Spleen (tissue), 11 donors: ENCODE data around the gene TTLL5. TPM values are rescaled to one million over a fixed set of nuclear protein-coding genes. Genes with fewer than 3 reads are reported as not detected.
A peak's percentile ranks its signal among the peaks of the same experiment; 100 is the strongest.

Experiments used
- DNase-seq: peaks from one replicate; pipeline ENCODE4 v3.0.0-alpha.2; 2020
- H3K27ac ChIP-seq, 8 donors: fragments of 200-600 bp; sonication (generic) in 7 of 8; 1 replicate in 4 of 8; 2 replicates in 4 of 8; pipeline versions ENCODE4 v1.5.0 to v1.8.0; 2016 to 2021; ENCODE audit warnings: inconsistent platforms in 4 of 8, mild to moderate bottlenecking in 4 of 8, moderate library complexity in 1 of 8
- H3K27me3 ChIP-seq, 7 donors: fragments of 200-600 bp; sonication (generic) in 6 of 7; replicated peaks in 1 of 7; 1 replicate in 4 of 7; 2 replicates in 3 of 7; pipeline versions ENCODE4 v1.5.0 to v1.8.0; 2016 to 2021; ENCODE audit warnings: inconsistent platforms in 3 of 7, mild to moderate bottlenecking in 1 of 7
- H3K36me3 ChIP-seq, 6 donors: fragments of 200-600 bp; sonication (generic) in 5 of 6; 1 replicate in 4 of 6; 2 replicates in 2 of 6; pipeline versions ENCODE4 v1.5.0 to v1.8.0; 2016 to 2021; ENCODE audit warnings: inconsistent platforms in 2 of 6
- H3K4me1 ChIP-seq, 6 donors: fragments of 200-600 bp; sonication (generic) in 5 of 6; 1 replicate in 3 of 6; 2 replicates in 3 of 6; pipeline versions ENCODE4 v1.5.0 to v1.8.0; 2016 to 2021; ENCODE audit warnings: inconsistent platforms in 3 of 6
- H3K4me3 ChIP-seq, 8 donors: fragments of 200-600 bp; sonication (generic) in 7 of 8; 1 replicate in 4 of 8; 2 replicates in 4 of 8; pipeline versions ENCODE4 v1.5.0 to v1.8.0; 2016 to 2021; ENCODE audit warnings: inconsistent platforms in 4 of 8, mild to moderate bottlenecking in 4 of 8, moderate library complexity in 2 of 8
- H3K9me3 ChIP-seq, 8 donors: fragments of 200-600 bp; sonication (generic) in 7 of 8; 1 replicate in 4 of 8; 2 replicates in 4 of 8; pipeline versions ENCODE4 v1.5.0 to v1.8.0; 2016 to 2021; ENCODE audit warnings: inconsistent platforms in 4 of 8
- CTCF ChIP-seq, 11 experiments: fragments of 200-600 bp in 7 of 11; fragments of 450-650 bp in 4 of 11; sonication (generic) in 4 of 11; IDR thresholded peaks in 8 of 11; conservative IDR thresholded peaks in 3 of 11; 1 replicate in 7 of 11; 2 replicates in 4 of 11; pipeline versions ENCODE4 v1.4.0 to v1.8.0; 2016 to 2021; ENCODE audit warnings: antibody characterized with exemption in 11 of 11, inconsistent platforms in 4 of 11, mild to moderate bottlenecking in 1 of 11
- POLR2A ChIP-seq, 3 donors: fragments of 450-650 bp; IDR thresholded peaks; one replicate each; pipeline ENCODE4 v1.5.1; 2017; ENCODE audit warnings: antibody characterized with exemption in 3 of 3, mild to moderate bottlenecking in 1 of 3
- POLR2AphosphoS5 ChIP-seq, 3 donors: sonication (generic); formaldehyde crosslinking; IDR thresholded peaks; one replicate each; pipeline ENCODE4 v1.5.1; 2017; ENCODE audit warnings: antibody characterized with exemption in 3 of 3
- whole genome bisulfite sequencing, 5 donors: extraction: QIAGEN DNeasy Blood & Tissue Kit in 3 of 5; methylation state at CpG; one replicate each; pipeline versions ENCODE4 v1.1.5 to v1.1.7; 2013 to 2018; 5-methylcytosine and 5-hydroxymethylcytosine counted together
- intact Hi-C: fragments of 100-400 bp; cut with DNase I; formaldehyde crosslinking; loops from one replicate; pipeline ENCODE4 v1.15.0; 2023; ENCODE audit warnings: low total_unique reads
- polyA plus RNA-seq, 3 donors: library from polyadenylated mRNA; stranded (reverse); fragments of 200-250 nt; gene quantifications; one replicate each; pipeline ENCODE4 v1.2.1, GENCODE V29; 2013
- total RNA-seq, 7 donors: library from RNA; depleted of rRNA in 3 of 7; stranded (reverse); fragments of >200 nt in 3 of 7; fragmentation: NEBNext Ultra II Directional in 4 of 7; extraction: Animal tissue kit (Norgen Biotek cat#: 25700) in 4 of 7; gene quantifications; one replicate each; pipeline versions ENCODE4 v1.1.0 to v1.2.1, GENCODE V29; 2016 to 2021
- donor health status: healthy with polysubstance abuse.
- donor health status: DM: no; HTN: no; CAD: no; lungs with moderate emphysema.
- donor health status: DM: no; HTN: no; CAD: no.
- donor health status: Bipolar disorder and iron deficiency.
- donor health status: healthy.
- donor health status: DM: no; HTN: no; CAD: no.
- donor health status: DM: yes; HTN: yes; CAD: no.

TTLL5 gene
- total and polyA plus RNA-seq, 10 donors, result 4.5 to 44.1 (median 31.6) TPM

GRCh38 chr14:75627406-75627805 lies 33.6 kb upstream of the TTLL5 start:
- H3K27ac ChIP-seq, result peak overlapping the region in 5 of 8 donors; percentile 7 to 82 (median 64)
- H3K36me3 ChIP-seq, result peaks cover 0 to 8% (median 0%) of the 10 kb centered on the region in 6 donors
- no peak overlapping the region for H3K4me3 ChIP-seq
- WGBS, 5 donors, result 78 to 94% (median 87%) methylated on average over 4 of the region's 4 CpGs
- no peaks in the 10 kb centered on the region for H3K27me3 ChIP-seq
- TF ChIP-seq CTCF (IDR thresholded peaks at IDR 0.05 in 8 of 11, conservative IDR thresholded peaks at IDR 0.05 in 3 of 11), result no peak
- no peak for TF ChIP-seq POLR2A (IDR thresholded peaks at IDR 0.05)
- TF ChIP-seq POLR2AphosphoS5 (IDR thresholded peaks at IDR 0.05), result no peak
- H3K9me3 ChIP-seq, result no peaks in the 10 kb centered on the region
- H3K4me1 ChIP-seq, result peaks cover 0 to 19% (median 3%) of the 10 kb centered on the region in 6 donors
- no peak for DNase-seq
- intact Hi-C loops, result no loop called here

- Histone ChIP-seq H3K27me3 (no peaks in the 10 kb centered on the region), H3K9me3 (no peaks in the 10 kb centered on the region), H3K4me3 (no peak overlapping the region), H3K4me1 (peaks cover 0 to 13% (median 1%) of the 10 kb centered on the region in 6 donors), H3K27ac (peak overlapping the region in 1 of 8 donors; percentile 82), H3K36me3 (peaks cover 0 to 8% (median 0%) of the 10 kb centered on the region in 6 donors)
- TF ChIP-seq CTCF (IDR thresholded peaks at IDR 0.05 in 8 of 11, conservative IDR thresholded peaks at IDR 0.05 in 3 of 11) (no peak), POLR2A (IDR thresholded peaks at IDR 0.05) (no peak), POLR2AphosphoS5 (IDR thresholded peaks at IDR 0.05) (no peak)
- intact Hi-C loops, result no loop called here
- DNase-seq, result no peak
- 82 to 93% (median 86%) methylated on average over 3 of the region's 3 CpGs for WGBS, 5 donors
Measured at GRCh38 chr14:75628816-75629215, 32.2 kb upstream of the TTLL5 start.

GRCh38 chr14:75630695-75631452 lies 30.2 kb upstream of the TTLL5 start:
- no peak for TF ChIP-seq POLR2A (IDR thresholded peaks at IDR 0.05)
- TF ChIP-seq POLR2AphosphoS5 (IDR thresholded peaks at IDR 0.05), result no peak
- no peak for TF ChIP-seq CTCF (IDR thresholded peaks at IDR 0.05 in 8 of 11, conservative IDR thresholded peaks at IDR 0.05 in 3 of 11)
- no peak for DNase-seq
- Histone ChIP-seq H3K4me1 (peaks cover 0 to 8% (median 0%) of the 10 kb centered on the region in 6 donors), H3K9me3 (no peaks in the 10 kb centered on the region), H3K27ac (peak overlapping the region in 4 of 8 donors; percentile 44 to 58 (median 48)), H3K27me3 (no peaks in the 10 kb centered on the region), H3K36me3 (peaks cover 0 to 13% (median 0%) of the 10 kb centered on the region in 6 donors), H3K4me3 (no peak overlapping the region)
- intact Hi-C loops, result no loop called here
- WGBS, 5 donors, result 72 to 86% (median 75%) methylated on average over 6 of the region's 6 CpGs

GRCh38 chr14:75631453-75631831 lies 29.6 kb upstream of the TTLL5 start:
- intact Hi-C loops, result no loop called here
- 62 to 88% (median 77%) methylated on average over 5 of the region's 5 CpGs for WGBS, 5 donors
- no peak for TF ChIP-seq POLR2A (IDR thresholded peaks at IDR 0.05)
- TF ChIP-seq POLR2AphosphoS5 (IDR thresholded peaks at IDR 0.05), result peak in 1 of 3 donors; percentile 60
- no peak for TF ChIP-seq CTCF (IDR thresholded peaks at IDR 0.05 in 8 of 11, conservative IDR thresholded peaks at IDR 0.05 in 3 of 11)

More at GRCh38 chr14:75631453-75631831, 29.6 kb upstream of the TTLL5 start:
- Histone ChIP-seq H3K4me3 (no peak overlapping the region), H3K27ac (peak overlapping the region in 4 of 8 donors; percentile 44 to 58 (median 48)), H3K36me3 (peaks cover 0 to 13% (median 0%) of the 10 kb centered on the region in 6 donors), H3K9me3 (no peaks in the 10 kb centered on the region), H3K27me3 (no peaks in the 10 kb centered on the region), H3K4me1 (peaks cover 0 to 8% (median 0%) of the 10 kb centered on the region in 6 donors)
- DNase-seq, result no peak
